ENCODE data around the gene DYNLT4.
"Not testable (repeated sequence)": the region's sequence is repeated elsewhere in the genome, so short reads cannot be mapped to it uniquely, and the experiment has no call there.

Gene DYNLT4

DNA sequence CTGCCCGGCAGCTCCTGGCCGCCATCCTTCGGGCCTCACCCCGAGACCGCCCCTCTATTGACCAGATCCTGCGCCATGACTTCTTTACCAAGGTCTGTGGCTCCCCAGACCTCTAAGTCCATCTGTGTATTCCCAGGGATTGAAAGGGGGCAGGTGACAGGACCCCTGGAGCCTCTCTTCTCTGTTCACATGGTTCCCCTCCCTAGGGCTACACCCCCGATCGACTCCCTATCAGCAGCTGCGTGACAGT, 4.2 kb downstream of the DYNLT4 start:
- TF ChIP-seq, protein P1, sequence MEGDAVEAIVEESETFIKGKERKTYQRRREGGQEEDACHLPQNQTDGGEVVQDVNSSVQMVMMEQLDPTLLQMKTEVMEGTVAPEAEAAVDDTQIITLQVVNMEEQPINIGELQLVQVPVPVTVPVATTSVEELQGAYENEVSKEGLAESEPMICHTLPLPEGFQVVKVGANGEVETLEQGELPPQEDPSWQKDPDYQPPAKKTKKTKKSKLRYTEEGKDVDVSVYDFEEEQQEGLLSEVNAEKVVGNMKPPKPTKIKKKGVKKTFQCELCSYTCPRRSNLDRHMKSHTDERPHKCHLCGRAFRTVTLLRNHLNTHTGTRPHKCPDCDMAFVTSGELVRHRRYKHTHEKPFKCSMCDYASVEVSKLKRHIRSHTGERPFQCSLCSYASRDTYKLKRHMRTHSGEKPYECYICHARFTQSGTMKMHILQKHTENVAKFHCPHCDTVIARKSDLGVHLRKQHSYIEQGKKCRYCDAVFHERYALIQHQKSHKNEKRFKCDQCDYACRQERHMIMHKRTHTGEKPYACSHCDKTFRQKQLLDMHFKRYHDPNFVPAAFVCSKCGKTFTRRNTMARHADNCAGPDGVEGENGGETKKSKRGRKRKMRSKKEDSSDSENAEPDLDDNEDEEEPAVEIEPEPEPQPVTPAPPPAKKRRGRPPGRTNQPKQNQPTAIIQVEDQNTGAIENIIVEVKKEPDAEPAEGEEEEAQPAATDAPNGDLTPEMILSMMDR (IDR thresholded peaks at IDR 0.05; ENCODE audit: low read depth, low read length, missing control alignments) = no peak
- no peak overlapping the region for H3K4me3 ChIP-seq (ENCODE audit: low read depth, low read length)
- in situ Hi-C loops (cut with HindIII; ENCODE audit: low sequenced_read_pairs) = no loop called here
- DNase-seq (ENCODE audit: low read depth) = no peak

DNA sequence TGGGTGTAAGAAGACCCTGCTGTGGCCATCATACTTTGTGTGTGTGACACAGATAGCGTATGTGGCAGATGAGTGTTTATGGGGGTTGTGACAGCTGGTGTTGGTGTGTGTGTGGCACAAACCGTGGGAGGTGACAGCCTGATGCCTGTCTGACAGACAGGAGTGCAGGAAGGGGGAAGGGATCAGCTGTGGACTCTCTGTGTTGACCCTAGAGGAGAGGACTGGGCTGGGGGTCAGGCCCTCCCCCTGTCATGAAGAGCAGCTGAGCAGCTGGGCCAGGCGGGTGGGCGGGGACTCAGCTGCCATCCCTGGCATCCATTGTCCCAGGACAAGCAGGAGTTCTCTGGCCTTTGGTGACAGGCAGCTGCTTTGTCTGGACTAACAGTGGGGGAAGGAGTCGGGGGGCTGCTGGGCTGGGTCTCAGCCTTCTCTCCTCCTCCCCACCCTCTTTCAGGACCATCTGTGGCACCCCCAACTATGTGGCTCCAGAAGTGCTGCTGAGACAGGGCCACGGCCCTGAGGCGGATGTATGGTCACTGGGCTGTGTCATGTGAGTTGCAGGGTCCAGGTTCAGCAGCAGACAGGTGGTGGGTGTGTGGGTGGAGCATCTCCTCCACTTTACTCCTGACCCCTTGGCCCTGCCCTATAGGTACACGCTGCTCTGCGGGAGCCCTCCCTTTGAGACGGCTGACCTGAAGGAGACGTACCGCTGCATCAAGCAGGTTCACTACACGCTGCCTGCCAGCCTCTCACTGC, 4.7 kb downstream of the DYNLT4 start:
- in situ Hi-C loops (cut with HindIII; ENCODE audit: low sequenced_read_pairs) = no loop called here
- DNase-seq (ENCODE audit: low read depth) = no peak
- peak overlapping the region; percentile 80 for H3K4me3 ChIP-seq (ENCODE audit: low read depth, low read length)
- TF ChIP-seq, protein P1 (IDR thresholded peaks at IDR 0.05; ENCODE audit: low read depth, low read length, missing control alignments) = no peak

DNA sequence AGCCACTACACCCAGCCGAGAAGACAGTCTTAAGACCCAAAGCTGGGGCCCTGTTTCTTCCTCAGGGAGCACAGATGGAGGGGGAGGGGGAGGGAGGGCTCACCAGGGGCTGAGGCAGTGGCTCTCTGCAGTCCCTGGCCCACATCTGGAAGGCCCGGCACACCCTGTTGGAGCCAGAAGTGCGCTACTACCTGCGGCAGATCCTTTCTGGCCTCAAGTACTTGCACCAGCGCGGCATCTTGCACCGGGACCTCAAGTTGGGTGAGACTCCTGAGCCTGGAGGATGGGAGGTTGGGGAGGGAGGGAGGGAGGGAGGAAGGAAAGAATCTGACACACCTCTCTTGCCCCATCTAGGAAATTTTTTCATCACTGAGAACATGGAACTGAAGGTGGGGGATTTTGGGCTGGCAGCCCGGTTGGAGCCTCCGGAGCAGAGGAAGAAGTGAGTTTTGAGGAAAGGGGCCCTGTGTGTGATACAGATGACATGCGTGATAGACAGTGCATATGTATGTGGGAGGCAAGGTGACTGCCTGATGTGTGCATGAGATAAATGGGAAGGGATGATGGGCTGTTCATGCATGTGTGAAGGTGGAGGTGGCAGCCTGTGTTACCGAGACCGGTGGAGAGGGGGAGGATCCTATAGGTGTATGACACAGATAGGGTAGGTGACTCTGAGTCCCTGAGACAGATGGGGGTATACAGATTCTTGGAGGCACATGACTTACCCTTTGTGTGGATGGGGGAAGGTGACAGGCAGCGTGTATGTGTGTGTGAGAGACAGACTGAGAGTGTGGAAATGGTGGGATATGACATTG, 5.5 kb downstream of the DYNLT4 start:
- H3K4me3 ChIP-seq (ENCODE audit: low read depth, low read length) = peak overlapping the region; percentile 80
- no peak for DNase-seq (ENCODE audit: low read depth)
- TF ChIP-seq, protein P1 (IDR thresholded peaks at IDR 0.05; ENCODE audit: low read depth, low read length, missing control alignments) = no peak
- in situ Hi-C loops (cut with HindIII; ENCODE audit: low sequenced_read_pairs) = no loop called here

DNA sequence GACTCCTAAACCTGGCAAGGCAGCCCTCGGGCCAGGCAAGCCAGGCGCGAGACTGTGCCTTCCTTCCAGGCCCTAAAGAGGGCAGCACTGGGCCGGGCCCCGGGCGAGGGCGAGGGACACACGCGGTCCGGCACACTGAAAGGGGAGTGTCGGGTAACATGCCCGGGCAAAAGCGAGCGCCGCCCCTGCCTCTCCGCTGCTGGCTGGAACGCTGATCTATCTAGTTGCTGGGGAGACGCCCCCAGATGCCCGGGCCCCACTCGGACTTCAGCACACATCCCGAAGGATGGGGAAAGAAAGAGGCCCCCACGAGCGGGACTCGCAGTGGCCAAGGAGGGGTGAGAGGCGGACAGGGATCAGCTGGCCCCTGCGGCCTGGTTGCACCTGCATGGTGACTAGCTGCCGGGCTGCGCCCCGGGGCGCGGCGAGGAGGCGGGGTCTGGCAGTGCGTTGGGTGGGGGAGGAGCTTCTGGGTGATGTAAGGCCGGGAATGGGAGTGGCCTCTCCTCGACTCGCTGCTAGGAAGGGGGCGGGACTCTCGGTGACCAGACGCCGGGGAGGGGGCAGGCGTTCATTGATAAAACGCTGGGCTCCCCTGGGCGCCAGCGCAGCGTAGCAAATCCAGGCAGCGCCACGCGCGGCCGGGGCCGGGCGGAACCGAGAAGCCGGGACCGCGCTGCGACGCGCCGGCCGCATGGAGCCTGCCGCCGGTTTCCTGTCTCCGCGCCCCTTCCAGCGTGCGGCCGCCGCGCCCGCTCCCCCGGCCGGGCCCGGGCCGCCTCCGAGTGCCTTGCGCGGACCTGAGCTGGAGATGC, 7.2 kb downstream of the DYNLT4 start, which contains the start of gene PLK3:
TSS of gene PLK3 (plus strand) at position 608 of the 815 bp plus-strand sequence. CDS start at position 695, 87 bp downstream.
- in situ Hi-C loops (cut with HindIII; ENCODE audit: low sequenced_read_pairs) = no loop called here

DNA sequence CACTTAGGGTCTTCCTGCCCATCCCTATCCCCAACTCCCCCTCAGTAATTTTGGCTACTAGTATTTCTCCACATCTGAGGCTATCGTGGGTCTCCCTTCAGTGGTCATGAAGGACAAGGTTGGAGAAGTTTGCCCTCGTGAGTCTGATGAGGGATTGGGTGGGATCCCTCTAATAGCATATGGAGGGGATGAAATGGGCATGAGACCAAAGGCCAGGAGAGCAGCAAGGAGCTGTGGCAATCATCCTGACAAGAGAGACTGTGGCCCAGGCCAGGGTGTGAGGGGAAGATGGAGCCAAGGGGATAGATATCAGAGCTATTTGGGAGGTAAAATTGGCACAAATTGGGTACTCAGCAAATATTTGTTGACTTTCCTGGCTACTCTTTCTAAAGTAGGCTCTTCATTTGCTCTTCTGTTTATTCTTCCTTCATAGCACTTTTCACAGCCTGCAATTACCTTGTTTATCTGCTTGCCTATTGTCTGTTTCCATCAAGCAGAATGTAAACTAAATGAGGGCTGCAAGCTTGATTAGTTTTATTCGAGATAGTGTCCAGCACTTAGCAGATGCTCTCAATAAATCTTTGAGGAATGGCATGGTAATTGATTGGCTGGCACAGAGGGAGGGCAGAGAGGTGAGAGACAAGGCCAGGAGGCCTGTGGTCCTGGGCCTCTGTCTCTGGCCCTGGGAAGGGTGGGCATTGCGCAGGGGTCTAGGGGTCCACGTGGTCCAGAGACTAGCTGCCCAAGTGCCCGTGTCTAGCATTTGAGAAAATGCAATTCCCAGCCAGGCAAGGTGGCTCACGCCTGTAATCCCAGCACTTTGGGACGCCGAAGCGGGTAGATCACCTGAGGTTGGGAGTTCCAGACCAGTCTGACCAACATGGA, 8.4 kb downstream of the DYNLT4 start:
- DNase-seq (ENCODE audit: low read depth) = no peak
- in situ Hi-C loops (cut with HindIII; ENCODE audit: low sequenced_read_pairs) = no loop called here
- H3K4me3 ChIP-seq (ENCODE audit: low read depth, low read length) = no peak overlapping the region
- TF ChIP-seq, protein P1 (IDR thresholded peaks at IDR 0.05; ENCODE audit: low read depth, low read length, missing control alignments) = no peak

More for the DNA sequence above, 7.2 kb downstream of the DYNLT4 start, which contains the start of gene PLK3:
- peak within 1 kb of the TSS; percentile 80 for H3K4me3 ChIP-seq (ENCODE audit: low read depth, low read length)
- TF ChIP-seq, protein P1 (IDR thresholded peaks at IDR 0.05; ENCODE audit: low read depth, low read length, missing control alignments) = peak; percentile 91
- peak; percentile 91 for DNase-seq (ENCODE audit: low read depth)

DNA sequence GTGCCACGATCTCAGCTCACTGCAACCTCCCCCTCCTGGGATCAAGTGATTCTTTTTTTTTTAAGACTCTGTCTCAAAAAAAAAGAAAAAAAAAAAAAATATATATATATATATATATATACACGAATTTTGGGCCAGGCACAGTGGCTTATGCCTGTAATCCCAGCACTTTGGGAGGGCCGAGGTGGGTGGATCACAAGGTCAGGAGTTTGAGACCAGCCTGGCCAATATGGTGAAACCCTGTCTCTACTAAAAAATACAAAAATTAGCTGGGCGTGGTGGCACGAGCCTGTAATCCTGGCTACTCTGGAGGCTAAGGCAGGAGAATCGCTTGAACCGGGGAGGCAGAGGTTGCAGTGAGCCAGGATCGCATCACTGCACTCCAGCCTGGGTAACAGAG, 9.3 kb downstream of the DYNLT4 start:
- DNase-seq (ENCODE audit: low read depth); in situ Hi-C loops (cut with HindIII; ENCODE audit: low sequenced_read_pairs); H3K4me3 ChIP-seq (ENCODE audit: low read depth, low read length): not testable (repeated sequence)
